NT2/D1 (cell line): ENCODE results near the gene NFATC4.
A peak's percentile ranks its signal among the peaks of the same experiment; 100 is the strongest.

ENCODE experiments used
- DNase-seq: peaks from one replicate; pipeline ENCODE4 v3.0.0-alpha.2; 2011; ENCODE audit warnings: low read depth, low spot score
- H3K27me3 ChIP-seq: 2 replicates; pipeline ENCODE4 v1.6.0; 2011; ENCODE audit warnings: mild to moderate bottlenecking; ENCODE audit not compliant: insufficient read length, insufficient read depth
- H3K36me3 ChIP-seq: 2 replicates; pipeline ENCODE4 v1.6.1; 2011; ENCODE audit warnings: mild to moderate bottlenecking, low read length, mixed read lengths; ENCODE audit not compliant: insufficient read depth, insufficient read length
- H3K4me1 ChIP-seq: 2 replicates; pipeline ENCODE4 v1.5.1; 2011; ENCODE audit not compliant: insufficient read depth, insufficient read length
- H3K4me3 ChIP-seq: 2 replicates; pipeline ENCODE4 v1.5.1; 2011; ENCODE audit warnings: low read depth; ENCODE audit not compliant: insufficient read length
- H3K9ac ChIP-seq: 2 replicates; pipeline ENCODE4 v1.6.0; 2011; ENCODE audit warnings: low read depth; ENCODE audit not compliant: insufficient read length
- H3K9me3 ChIP-seq: 2 replicates; pipeline ENCODE4 v1.5.1; 2011; ENCODE audit warnings: mild to moderate bottlenecking, low read length; ENCODE audit not compliant: insufficient read depth
- SUZ12 ChIP-seq: IDR thresholded peaks from 2 replicates; pipeline ENCODE4 v1.6.1; 2011; ENCODE audit not compliant: insufficient read length, insufficient read depth; ENCODE audit errors: extremely low read depth
- YY1 ChIP-seq: IDR thresholded peaks from 2 replicates; pipeline ENCODE4 v1.6.1; 2011; ENCODE audit not compliant: insufficient read length, insufficient read depth
- ZNF274 ChIP-seq: IDR thresholded peaks from 2 replicates; pipeline ENCODE4 v1.6.1; 2011; ENCODE audit warnings: mild to moderate bottlenecking, low read depth, low read length

Gene NFATC4

DNA sequence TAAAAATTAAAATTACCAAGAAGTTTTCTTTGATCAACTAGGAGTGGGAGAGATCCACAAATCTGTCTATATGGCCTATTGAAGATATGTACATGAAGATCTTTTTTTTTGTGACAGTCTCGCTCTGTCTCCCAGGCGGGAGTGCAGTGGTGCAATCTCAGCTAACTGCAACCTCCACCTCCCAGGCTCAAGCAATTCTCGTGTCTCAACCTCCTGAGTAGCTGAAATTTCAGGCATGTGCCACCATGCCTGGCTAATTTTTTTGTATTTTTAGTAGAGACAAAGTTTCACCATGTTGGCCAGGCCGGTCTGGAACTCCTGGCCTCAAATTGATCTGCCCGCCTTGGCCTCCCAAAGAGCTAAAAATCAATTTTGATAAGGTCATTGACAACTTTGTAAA lies 4.6 kb upstream of the NFATC4 start:
- no peaks in the 10 kb centered on the region for H3K27me3 ChIP-seq
- no peak overlapping the region for H3K9ac ChIP-seq
- no peaks in the 10 kb centered on the region for H3K9me3 ChIP-seq
- H3K4me3 ChIP-seq = no peak overlapping the region
- H3K4me1 ChIP-seq = peaks cover 2% of the 10 kb centered on the region
- H3K36me3 ChIP-seq = no peaks in the 10 kb centered on the region
- DNase-seq = no peak
- no peak for TF ChIP-seq ZNF274
- TF ChIP-seq YY1 = no peak
- TF ChIP-seq SUZ12 = no peak

DNA sequence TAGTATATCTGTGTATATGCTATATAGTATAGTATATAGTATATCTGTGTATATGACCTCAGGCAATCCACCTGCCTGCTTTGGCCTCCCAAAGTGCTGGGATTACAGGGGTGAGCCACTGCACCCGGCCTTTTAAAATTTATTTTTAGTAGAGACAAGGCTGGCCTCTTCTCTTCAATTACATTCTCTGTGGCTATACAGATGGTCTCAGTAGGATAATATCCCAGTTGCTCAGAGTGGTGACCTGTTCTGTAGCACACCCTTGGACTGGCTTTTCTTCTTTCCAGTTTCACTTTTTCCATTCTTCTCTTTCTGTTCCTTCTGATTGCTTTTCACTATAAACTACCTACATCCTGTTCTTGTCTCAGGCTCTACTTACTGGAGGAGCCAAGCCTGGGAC lies 3.1 kb upstream of the NFATC4 start:
- no peak for TF ChIP-seq YY1
- TF ChIP-seq SUZ12 = no peak
- TF ChIP-seq ZNF274 = no peak
- H3K36me3 ChIP-seq = no peaks in the 10 kb centered on the region
- H3K4me3 ChIP-seq = no peak overlapping the region
- H3K9ac ChIP-seq = no peak overlapping the region
- no peak for DNase-seq
- H3K27me3 ChIP-seq = no peaks in the 10 kb centered on the region
- H3K4me1 ChIP-seq = peaks cover 2% of the 10 kb centered on the region
- no peaks in the 10 kb centered on the region for H3K9me3 ChIP-seq

DNA sequence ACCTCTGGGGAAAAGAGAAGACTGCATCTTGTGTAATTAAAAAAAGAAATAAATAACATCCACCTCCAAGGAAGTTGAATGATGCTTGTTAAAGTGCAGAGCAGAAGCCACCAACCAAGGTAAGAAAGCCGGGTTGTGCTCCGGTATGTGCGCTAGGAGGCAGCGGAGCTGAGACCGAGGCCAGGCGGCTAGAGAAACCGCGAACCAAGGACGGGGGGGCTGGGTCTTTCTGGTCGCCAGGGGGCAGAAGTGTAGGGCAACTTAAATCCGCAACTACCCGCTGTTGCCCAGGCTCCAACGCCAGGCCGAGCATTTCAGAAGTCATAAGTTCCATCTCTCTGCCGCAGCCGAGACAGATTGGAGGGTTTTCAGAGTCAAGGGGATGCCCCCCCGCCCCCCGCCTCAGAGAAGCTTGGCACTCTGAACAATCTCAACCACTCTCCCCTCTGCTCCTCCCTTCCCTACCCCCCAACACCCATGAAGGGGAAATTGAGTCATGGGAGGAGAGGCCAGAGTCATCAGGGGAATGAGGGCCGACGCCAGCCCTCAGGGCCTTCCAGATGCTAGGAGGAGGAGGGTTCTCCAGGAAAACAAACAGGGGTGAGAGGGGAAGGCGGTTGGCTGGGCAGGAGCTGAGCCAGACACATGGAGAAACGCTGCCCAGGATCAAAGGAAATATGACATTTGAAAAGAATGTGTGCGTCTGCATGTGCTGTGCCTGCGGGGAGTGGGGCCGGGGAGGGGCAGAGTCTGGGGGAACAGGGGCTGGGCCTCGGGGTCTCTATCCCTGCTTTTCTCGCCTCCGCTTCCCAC lies 2.2 kb upstream of the NFATC4 start:
- Histone ChIP-seq H3K36me3 (no peaks in the 10 kb centered on the region), H3K4me1 (peaks cover 2% of the 10 kb centered on the region), H3K4me3 (peak overlapping the region; percentile 30), H3K9ac (peak overlapping the region; percentile 67), H3K9me3 (no peaks in the 10 kb centered on the region), H3K27me3 (no peaks in the 10 kb centered on the region)
- TF ChIP-seq ZNF274 (no peak), SUZ12 (no peak), YY1 (no peak)
- peak; percentile 86 for DNase-seq

DNA sequence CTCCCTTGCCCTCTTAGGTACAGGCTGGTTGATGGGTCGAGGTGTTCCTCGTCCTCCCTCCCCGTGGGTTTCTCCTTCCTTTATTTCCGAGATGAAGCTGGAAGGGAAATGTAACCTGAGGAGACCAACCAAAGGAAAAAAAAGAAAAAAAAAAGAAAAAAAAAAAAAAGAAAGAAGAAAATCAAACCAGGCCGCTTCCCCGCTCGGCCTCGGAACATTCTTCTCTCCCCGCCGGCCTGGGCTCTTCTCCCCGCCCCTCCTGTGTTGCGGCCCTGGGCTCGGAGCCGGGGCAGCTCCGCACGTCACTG lies 1.6 kb upstream of the NFATC4 start:
- Histone ChIP-seq H3K9ac (peak overlapping the region; percentile 67), H3K4me3 (peak overlapping the region; percentile 47), H3K4me1 (peaks cover 2% of the 10 kb centered on the region), H3K36me3 (no peaks in the 10 kb centered on the region), H3K9me3 (no peaks in the 10 kb centered on the region), H3K27me3 (no peaks in the 10 kb centered on the region)
- no peak for DNase-seq
- no peak for TF ChIP-seq SUZ12
- TF ChIP-seq ZNF274 = no peak
- TF ChIP-seq YY1 = no peak

DNA sequence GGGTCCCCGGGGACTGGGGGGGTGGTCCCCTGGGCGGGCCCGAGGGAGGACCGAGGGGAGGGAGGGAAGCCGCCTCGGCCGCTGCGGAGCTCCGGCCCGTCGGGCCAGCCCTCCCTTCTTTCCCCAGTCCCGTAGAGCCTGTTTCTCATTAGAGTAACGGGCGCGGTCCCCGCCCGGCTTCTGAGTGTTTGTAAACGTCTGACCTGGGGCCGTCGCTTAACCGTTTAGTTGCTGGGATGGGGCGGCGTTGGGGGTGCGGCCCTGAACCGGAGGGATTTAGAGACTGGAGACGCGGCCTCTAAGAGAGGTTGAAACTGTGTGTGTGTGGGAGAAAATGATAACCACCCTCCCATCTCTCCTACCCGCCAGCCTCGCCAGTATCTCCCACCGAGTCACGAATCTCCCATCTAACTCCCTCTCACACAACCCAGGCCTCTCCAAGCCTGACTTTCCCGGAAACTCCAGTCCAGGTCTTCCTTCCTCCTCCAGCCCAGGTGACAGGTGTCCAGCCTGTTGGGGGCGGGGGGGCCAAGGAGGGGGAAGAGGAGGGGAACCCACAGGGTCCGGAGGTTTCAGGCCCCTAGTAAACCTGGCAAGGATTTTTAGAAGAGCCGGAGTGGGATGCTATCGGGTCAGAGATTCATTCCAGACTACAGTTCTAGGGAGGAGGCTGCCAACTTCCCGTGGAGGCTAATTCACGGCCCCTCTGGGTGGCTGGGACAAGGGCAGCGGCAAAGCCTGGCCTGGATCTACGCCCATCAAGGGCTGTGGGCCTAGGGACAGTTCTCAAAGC lies 1.1 kb upstream of the NFATC4 start:
- peak overlapping the region; percentile 47 for H3K4me3 ChIP-seq
- H3K4me1 ChIP-seq = peaks cover 2% of the 10 kb centered on the region
- H3K27me3 ChIP-seq = no peaks in the 10 kb centered on the region
- no peaks in the 10 kb centered on the region for H3K36me3 ChIP-seq
- DNase-seq = peak; percentile 83
- no peak for TF ChIP-seq SUZ12
- no peak for TF ChIP-seq ZNF274
- TF ChIP-seq YY1 = no peak
- H3K9me3 ChIP-seq = no peaks in the 10 kb centered on the region
- peak overlapping the region; percentile 74 for H3K9ac ChIP-seq

DNA sequence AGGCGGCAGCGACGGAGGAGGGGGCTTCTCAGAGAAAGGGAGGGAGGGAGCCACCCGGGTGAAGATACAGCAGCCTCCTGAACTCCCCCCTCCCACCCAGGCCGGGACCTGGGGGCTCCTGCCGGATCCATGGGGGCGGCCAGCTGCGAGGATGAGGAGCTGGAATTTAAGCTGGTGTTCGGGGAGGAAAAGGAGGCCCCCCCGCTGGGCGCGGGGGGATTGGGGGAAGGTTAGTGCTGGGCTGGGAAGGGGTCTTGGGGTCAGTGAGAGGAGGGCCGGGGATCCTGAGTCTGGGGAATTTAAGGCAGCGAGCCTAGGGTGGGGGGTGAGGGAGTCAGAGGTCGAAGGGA lies 203 bp downstream of the NFATC4 start:
- peaks cover 7% of the 10 kb centered on the region for H3K36me3 ChIP-seq
- TF ChIP-seq YY1 (no peak), SUZ12 (no peak), ZNF274 (no peak)
- no peaks in the 10 kb centered on the region for H3K27me3 ChIP-seq
- H3K4me3 ChIP-seq = peak overlapping the region; percentile 40
- peak overlapping the region; percentile 74 for H3K9ac ChIP-seq
- DNase-seq = no peak
- H3K4me1 ChIP-seq = peaks cover 2% of the 10 kb centered on the region
- no peaks in the 10 kb centered on the region for H3K9me3 ChIP-seq

DNA sequence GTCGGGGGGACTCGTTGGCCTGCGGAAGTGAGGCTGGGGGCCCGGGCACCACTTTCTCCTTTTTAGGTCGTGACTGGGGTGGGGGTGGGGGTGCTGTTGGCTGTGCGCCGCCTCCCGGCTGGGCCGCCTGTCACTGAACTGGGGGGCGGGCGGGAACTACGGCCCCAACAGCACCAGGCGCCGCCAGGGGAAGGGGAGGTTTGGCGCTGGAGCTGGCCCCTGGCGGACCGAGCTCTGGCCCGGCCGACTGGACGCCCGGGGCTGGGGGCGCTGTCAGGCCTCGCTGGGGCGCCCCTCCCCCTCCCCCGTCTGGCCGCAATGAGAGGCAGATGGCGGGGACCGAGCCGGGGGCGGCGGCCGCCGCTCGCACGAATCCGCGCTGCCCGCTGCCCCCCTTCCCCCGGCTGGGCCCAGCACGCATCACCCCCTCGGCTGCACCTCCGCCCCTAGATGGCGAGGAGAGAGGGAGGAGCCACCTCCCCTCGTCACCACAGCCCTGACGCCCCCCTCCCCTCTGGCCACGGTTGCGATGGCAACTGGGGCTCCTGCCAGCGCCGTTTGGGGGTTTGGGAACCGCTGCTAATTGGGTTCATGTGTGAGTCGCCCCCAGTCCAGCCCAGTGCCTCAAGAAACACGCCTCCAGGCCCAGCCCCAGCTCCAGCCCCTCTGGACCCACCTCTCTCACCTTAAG lies 723 bp downstream of the NFATC4 start:
- Histone ChIP-seq H3K9ac (peak overlapping the region; percentile 74), H3K4me1 (peaks cover 2% of the 10 kb centered on the region), H3K27me3 (no peaks in the 10 kb centered on the region), H3K36me3 (peaks cover 12% of the 10 kb centered on the region), H3K9me3 (no peaks in the 10 kb centered on the region), H3K4me3 (peak overlapping the region; percentile 40)
- DNase-seq = no peak
- no peak for TF ChIP-seq SUZ12
- no peak for TF ChIP-seq YY1
- no peak for TF ChIP-seq ZNF274
